ENCODE results near the gene ZNF578.
"Not testable (repeated sequence)": the region's sequence is repeated elsewhere in the genome, so short reads cannot be mapped to it uniquely, and the experiment has no call there.

ZNF578 gene

DNA sequence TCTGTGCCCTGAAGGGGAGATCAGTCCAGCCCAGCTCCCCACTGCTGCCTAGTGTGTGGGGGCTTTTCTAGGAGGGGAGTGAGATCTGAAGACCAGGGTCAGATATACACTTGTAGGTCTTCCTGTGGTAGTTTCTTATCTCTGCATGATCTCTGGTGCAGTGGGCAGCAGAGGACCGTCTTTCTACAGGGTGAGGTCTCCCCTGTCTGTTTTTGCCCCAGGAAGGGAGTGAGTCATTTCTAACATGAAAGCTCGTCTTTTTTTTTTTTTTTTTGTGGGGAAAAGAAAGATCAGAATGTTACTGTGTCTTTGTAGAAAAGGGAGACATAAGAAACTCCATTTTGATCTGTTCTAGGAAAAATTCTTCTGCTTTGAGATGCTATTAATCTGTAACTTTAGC is 65.3 kb downstream of the ZNF578 start:
- no peak for DNase-seq

DNA sequence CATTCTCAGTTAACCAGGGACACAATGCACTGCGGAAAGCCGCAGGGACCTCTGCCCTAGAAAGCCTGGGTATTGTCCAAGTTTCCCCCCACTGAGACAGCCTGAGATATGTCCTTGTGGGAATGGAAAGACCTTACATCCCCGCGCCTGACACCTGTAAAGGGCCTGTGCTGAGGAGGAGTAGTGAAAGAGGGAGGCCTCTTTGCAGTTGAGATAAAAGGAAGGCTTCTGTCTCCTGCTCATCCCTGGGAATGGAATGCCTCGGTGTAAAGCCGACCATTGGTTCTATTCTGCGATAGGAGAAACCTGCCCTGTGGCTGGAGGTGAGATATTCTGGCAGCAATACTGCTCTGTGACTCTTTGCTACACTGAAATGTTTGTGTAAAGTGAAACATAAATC is 65.8 kb downstream of the ZNF578 start:
- not testable (repeated sequence) for DNase-seq

DNA sequence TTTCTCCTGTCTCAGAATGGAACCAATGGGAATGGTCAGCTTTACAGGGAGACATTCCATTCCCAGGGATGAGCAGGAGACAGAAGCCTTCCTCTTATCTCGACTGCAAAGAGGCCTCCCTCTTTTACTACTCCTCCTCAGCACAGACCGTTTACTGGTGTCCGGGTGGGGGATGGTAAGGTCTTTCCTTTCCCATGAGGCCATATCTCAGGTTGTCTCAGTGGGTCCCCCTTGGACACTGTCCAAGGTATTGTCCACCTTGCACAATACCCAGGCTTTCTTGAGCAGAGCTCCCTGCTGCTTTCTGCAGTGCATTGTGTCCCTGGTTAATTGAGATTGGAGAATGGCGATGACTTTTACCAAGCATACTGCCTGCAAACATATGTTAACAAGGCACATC is 66.7 kb downstream of the ZNF578 start:
- no peak for DNase-seq

DNA sequence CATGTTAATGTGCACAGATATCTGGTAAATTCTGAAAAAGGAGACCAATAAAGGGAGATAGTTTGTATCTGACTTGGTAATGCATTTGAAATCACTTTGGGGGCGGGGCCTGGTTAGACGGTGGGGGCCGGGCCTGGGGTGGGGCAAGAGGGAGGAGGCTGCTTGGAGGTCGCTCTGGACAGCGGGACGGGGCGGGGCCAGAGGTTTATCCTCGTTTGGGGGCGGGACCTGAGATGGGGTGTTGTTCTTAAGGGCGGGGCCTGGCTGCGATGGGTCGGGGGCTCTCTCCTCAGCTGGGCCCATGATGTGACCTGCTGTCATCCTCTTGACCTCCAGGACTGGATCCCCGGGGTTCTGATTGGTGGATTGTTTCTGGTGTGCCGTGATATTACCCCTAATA is 69.2 kb downstream of the ZNF578 start:
- no peak for DNase-seq

DNA sequence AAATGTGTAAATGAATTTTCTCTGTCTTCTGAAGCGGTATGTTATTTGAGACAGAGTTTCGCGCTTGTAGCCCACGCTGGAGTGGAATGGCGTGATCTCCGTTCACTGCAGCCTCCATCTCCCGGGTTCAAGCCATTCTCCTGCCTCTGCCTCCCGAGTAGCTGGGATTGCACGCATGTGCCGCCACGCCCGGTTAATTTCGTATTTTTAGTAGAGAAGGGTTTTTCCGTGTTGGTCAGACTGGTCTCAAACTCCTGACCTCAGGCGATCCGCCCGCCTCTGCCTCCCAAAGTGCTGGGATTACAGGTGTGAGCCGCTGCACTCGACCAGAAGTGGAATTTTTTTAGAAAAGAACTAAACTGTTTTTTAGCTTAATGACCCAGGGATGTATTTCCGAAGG is 70.7 kb downstream of the ZNF578 start:
- DNase-seq: no peak

DNA sequence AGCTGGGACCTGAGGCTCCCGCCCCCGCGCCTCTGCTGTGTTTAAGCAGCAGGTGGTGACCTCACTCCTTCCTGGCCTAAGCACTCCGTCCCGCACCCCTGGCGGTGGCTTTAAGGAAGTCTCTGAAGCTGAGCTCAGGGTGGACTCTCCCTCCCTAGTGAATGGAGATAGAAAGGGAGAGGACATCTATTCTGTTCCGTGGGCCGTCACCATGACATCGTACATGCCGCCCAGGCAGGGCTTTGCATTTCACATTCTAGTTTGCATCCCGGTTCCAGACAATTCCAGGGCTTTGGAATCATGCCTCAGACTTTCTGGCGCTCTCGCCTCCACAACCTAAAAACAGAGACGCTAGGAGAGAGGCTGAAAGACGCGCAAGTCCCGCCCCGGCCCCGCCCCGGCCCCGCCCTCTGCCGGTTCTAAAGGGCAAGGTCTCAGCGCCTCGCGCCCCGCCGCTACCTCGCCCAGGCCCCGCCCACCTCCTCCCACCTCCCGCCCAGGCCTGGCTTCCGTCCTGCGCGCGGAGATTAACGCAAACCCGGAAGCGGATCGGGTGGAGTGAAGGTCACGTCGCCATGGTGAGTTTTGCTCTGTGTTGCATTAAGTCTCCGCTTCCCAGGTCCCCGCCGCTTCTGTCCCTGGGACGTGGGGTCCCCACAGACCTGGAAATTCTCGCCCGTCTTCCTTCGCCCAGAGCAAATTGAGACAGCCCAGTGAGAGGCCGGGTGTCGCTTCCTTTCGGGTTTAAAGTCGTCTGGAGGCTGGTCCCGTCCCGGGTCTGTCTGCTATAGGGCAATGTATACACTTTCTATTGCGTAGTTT is 74.0 kb downstream of the ZNF578 start, which contains the start of gene ZNF808:
TSS of gene ZNF808 (plus strand) at position 535 of the 822 bp plus-strand sequence. CDS start 15,617 bp downstream, outside the sequence.
- DNase-seq: peak; percentile 97

DNA sequence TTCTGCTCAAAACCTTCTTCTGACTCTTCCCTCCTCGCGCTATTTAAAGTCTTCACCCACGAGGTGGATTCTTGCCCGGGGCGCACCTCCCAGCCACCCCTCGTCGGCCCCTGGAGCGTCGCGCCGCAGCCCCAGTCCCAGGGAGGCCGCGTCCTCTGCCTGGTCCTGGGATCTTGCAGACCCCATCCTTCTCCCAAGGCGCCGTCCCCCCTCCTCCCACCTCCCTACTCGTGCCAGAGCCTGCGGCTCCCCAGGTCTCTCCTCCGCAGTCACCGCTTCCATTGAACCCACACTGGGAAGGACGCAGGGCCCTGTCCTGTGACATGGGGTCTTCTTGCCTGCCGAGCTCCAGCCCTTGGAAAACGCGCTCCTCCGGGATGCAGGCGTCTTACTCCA is 74.6 kb downstream of the ZNF578 start:
- DNase-seq: no peak

DNA sequence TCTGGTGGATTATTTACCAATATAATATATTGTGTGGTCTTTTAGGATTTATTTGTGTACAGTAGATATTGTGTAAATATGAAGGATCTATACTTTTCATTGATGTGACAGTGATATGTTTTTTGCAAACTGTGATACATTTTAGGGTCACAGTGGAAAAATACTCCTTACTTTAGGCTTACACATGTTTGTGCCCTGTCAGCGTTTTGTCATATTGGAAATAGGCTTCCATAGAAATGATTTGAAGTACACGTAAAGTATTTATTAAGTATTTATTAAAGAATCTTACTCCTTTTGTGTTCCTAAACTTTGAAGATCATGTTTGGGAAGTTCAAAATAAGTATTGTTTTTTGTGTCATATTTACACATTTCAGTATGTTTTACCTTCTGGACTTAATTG is 79.1 kb downstream of the ZNF578 start:
- no peak for DNase-seq

DNA sequence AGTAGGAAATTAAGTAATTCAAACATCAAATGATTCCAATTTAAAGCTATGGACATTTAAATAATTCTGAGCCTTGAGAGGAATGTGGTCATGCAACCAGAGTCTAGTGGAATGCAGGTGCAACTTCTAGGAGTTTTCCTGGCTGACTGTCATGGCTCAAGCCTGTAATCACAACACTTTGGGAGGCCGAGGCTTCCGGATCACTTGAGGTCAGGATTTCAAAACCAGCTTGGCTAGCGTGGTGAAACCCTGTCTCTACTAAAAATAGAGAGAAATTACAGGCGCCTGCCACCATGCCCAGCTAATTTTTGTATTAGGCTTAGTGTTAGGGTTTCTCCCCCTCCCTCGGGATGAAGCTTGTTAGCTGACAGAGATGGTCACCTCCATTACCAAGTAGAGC is 80.5 kb downstream of the ZNF578 start:
- no peak for DNase-seq

DNA sequence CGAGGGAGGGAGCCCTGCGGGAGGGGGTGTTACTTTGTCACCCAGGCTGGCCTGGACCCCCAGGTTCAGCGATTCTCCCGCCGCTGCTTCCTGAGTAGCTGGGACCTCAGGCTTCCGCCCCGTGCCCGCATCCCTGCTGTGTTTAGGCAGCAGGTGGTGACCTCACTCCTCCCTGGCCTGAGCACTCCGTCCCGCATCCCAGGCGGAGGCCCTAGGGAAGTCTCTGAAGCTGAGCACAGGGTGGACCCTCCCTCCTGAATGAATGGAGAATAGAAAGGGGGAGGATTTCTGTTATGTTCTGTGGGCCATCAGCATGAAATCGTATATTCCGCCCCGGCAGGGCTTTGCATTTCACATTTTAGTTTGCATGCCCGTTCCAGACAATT is 82.0 kb downstream of the ZNF578 start:
- DNase-seq: not testable (repeated sequence)

DNA sequence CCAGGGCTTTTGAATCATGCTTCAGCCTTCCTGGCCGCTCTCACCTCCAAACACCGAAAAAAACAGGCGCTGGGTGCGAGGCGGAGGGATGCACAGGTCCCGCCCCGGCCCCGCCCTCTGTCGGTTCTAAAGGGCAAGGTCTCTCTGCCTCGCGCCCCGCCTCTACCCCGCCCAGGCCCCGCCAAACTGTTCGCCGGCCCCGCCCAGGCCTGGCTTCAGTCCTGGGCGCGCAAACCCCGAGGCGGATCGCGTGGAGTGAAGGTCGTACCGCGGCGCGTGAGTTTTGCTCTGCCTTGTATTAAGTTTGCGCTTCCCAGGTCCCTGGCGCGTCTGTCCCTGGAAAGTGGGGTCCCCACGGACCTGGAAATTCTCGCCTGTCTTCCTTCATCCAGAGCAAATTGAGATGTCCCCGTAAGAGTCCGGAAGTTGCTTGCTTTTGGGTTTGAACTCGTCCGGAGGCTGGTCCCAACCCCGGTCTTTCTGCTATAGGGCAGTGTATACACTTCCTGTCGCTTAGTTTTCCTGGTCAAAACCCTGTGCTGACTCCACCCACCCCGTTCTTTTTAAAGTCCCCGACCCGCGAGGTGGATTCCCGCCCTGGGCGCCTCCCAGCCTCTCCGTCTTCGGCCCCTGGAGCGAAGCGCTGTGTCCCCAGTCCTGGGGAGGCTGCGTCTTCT is 82.6 kb downstream of the ZNF578 start:
- peak; percentile 90 for DNase-seq

DNA sequence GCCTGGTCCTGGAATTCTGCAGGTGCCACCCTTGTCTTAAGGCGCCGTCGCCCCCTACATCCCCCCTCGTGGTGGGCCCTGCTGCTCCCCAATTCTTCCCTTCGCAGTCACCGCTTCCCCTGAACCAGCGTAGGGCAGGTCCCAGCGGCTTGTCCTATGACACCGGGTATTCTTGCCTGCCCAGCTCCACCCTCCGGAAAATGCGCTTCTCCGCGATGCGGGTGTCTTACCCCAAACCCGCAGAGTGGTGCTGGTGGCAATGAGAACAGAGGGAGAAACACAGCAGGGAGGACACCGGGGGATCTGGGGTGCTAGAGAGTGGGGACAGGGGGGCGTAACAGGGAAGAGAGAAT is 83.1 kb downstream of the ZNF578 start:
- DNase-seq: peak; percentile 48

DNA sequence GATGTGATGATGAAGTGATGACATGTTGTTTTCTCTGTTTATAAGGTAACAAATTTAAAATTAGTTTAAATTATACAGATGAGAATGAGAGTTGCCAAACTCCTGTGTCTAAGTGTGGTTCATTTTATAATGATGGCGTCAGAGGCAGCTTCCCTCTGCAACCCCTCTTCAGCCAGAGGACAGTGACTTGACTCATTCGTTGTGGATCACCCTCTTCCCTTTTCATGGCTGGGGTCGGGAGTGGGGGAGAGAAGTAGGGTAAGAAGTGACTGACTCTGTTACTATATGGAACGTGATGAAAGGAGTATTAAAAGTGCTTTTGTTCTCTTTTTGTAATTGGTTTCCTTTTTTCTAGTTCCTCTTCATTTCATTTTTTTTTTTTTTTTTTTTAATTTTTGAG is 85.5 kb downstream of the ZNF578 start:
- not testable (repeated sequence) for DNase-seq

DNA sequence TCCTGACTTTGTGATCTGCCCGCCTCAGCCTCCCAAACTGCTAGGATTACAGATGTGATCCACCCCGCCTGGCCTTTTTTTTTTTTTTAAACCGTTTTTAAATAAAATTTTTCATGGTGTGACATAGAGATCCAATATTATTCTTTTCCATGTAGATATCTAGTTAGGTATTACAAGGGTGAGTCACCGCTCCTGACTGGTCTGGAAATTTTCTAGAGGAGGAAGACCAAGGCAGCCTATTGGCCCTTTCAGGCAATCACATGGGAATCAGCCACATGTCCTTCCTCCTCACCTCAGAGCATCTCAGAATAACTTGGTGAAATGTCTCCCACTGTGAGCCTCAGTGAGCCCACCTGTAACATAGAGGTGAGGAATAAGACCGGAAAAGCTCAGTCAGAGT is 87.8 kb downstream of the ZNF578 start:
- not testable (repeated sequence) for DNase-seq

DNA sequence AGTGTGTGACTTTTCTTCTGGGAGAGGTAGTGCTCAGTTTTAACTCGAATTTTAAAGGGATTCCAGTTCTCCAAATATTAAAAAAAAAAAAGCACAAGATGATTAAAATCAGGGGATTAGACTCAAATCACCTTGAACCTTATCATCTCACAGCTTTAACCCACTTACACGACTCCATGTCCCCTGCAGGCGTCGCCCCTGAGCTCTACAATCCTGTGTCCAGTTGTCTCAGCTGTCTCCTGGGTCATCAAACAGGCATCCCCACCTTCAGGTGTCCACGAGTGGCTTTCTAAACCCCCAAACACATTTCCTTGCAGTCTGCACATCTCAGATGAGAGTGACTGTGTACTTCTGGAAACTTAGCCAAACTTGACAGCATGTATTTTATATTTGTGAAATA is 88.3 kb downstream of the ZNF578 start:
- no peak for DNase-seq

DNA sequence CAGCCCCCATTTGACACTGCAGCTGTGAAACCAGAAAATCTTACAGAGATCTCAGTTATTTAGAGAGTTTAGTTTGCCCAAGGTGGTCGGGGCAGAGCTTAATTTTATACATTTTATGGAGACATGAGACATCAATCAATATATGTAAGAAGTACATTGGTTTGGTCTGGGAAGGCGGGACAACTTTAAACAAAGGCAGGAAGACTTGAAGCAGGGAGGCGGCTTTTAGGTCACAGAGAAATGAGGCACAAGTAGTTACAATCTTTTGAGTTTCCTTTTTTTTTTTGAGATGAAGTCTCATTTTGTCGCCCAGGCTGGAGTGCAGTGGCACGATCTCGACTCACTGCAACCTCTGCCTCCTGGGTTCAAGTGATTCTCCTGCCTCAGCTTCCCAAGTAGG is 89.2 kb downstream of the ZNF578 start:
- DNase-seq: not testable (repeated sequence)

DNA sequence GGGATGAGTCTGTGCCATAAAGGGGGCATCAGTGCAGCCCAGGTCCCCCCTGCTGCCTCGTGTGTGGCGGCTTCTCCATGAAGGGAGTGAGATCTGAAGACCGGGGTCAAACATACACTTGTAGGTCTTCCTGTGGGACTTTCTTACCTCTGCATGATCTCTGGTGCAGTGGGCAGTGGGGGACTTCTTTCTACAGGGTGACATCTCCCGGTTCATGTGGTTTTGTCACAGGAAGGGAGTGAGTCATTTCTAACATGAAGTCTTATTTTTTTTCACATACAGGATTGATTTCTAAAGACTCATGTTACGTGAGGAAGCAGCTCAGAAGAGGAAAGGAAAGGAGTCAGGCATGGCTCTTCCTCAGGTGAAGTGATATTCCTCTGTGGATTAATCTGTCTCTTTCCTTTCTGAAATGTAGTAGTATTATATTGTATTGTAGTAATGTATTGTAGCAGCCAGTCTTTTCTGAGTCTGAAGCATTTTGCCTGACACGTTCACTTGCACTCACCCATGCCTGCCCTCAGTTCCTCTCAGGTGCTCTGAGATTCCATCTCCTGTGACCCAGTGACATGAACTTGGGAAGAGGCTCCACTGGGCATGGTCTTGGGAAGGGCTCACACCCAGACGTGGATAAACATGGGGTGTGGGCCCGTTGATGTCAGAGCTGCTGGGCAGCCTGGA is 89.8 kb downstream of the ZNF578 start:
- DNase-seq: peak; percentile 54

DNA sequence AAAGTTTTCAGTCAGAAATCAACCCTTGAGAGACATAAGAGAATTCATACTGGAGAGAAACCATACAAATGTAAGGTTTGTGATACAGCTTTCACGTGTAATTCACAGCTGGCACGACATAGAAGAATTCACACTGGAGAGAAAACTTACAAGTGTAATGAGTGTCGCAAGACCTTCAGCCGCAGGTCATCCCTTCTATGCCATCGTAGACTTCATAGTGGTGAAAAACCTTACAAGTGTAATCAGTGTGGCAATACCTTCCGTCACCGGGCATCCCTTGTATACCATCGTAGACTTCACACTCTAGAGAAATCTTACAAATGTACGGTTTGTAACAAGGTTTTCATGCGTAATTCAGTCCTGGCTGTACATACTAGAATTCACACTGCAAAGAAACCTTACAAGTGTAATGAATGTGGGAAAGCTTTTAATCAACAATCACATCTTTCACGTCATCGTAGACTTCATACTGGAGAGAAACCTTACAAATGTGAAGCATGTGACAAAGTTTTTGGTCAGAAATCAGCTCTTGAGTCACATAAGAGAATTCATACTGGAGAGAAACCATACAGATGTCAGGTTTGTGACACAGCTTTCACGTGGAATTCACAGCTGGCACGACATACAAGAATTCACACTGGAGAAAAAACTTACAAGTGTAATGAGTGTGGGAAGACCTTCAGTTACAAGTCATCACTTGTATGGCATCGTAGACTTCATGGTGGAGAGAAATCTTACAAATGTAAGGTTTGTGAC is 101.0 kb downstream of the ZNF578 start:
- no peak for DNase-seq

DNA sequence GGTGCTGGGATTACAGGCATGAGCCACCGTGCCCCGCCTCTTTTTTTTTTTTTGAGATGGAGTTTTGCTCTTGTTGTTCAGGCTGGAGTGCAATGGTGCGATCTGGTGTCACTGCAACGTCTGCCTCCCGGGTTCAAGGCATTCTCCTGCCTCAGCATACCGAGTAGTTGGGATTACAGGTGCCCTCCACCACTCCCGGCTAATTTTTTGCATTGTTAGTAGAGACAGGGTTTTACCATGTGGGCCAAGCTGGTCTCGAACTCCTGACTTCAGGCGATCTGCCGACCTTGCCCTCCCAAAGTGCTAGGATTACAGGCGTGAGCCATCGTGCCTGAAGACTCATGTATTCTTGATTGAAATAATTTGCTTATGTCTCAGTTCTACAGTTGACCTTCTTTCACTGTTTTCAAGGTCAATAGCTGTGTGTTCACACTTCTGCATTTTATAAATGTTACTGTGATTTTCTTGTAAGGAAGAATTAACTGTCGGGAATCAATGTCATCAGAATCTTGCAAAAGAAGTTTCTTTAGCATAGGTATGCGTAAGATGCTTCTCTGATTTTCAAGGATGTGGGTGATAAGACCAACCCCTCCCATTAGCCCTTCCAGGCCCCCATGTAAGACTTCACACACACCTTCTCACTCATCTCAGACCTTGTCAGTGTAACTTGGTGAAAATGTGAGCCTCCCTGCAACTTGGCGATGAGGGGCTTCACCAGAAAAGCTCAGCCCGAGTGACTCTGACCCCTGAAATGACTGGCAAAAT is 104.1 kb downstream of the ZNF578 start:
- no peak for DNase-seq

DNA sequence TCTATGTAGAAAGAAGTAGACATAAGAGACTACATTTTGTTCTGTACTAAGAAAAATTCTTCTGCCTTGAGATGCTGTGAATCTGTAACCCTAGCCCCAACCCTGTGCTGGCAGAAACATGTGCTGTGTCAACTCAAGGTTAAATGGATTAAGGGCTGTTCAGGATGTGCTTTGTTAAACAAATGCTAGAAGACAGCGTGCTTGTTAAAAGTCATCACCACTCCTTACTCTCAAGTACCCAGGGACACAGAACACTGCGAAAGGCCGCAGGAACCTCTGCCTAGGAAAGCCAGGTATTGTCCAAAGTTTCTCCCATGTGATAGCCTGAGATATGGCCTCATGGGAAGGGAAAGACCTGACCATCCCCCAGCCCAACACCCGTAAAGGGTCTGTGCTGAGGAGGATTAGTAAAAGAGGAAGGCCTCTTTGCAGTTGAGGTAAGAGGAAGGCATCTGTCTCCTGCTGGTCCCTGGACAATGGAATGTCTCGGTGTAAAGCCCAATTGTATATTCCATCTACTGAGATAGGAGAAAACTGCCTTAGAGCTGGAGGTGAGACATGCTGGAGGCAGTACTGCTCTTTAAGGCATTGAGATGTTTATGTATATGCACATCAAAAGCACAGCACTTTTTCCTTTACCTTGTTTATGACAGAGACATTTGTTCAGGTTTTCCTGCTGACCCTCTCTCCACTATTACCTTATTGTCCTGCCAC is 105.5 kb downstream of the ZNF578 start:
- not testable (repeated sequence) for DNase-seq

DNA sequence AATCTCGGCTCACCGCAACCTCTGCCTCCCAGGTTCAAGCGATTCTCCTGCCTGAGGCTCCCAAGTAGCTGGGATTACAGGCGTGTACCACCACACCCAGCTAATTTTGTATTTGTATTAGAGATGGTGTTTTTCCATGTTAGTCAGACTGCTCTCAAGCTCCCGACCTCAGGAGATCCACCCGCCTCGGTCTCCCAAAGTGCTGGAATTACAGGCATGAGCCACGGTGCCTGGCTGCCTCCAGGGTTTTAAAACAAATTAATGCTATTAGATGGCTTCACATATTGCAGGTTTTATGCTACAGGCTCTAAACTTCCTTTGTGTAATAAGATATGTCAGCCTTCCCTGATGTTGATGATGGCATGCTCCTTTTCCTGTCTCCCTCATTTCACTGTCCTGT is 108.3 kb downstream of the ZNF578 start:
- not testable (repeated sequence) for DNase-seq
